NCI-H1436 (cell line): Measurements from ENCODE around the gene AK5.
"Not testable (repeated sequence)": the region's sequence is repeated elsewhere in the genome, so short reads cannot be mapped to it uniquely, and the experiment has no call there.

Experiments used
- DNase-seq: peaks from one replicate; lab custom pipeline; 2025; lab: John Stamatoyannopoulos, UW

The AK5 gene

DNA sequence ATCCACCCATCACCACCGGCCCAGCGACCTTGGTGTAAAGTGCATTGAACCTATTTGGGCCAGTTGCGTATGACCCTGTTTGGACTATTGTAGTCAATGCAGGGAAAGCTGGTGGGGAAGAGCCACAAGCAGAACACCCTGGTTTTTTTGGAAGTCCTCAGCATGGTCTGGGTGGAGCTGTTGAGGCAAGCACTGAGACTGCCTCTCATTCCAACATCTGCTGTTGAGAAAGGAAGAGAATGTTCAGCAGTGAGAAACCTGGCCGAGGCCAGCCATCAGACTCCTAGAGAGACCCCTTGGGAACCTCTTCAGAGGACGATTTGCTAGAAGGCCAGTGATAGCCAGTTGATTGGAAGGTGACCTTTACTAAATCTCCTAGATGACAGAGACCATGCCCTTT is 217.6 kb downstream of the AK5 start:
- no peak for DNase-seq

DNA sequence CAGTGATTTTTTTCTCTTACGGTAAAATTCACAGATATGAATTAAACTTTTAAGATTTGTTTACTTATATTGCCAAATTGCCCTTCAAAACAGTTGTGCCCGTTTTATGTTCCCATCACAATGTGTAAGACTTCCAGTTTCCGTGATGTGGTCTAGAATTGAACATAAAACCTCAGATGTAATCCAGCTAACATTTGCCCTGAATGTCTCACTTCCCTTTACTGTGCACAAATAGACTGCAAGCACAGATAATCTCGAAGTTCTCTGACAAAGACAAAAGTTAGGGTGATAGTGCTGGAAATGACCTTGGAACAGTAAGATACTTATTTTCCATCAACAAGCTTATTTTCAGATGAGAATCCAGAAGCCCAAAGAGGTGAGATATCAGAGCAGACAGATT is 223.2 kb downstream of the AK5 start:
- no peak for DNase-seq

DNA sequence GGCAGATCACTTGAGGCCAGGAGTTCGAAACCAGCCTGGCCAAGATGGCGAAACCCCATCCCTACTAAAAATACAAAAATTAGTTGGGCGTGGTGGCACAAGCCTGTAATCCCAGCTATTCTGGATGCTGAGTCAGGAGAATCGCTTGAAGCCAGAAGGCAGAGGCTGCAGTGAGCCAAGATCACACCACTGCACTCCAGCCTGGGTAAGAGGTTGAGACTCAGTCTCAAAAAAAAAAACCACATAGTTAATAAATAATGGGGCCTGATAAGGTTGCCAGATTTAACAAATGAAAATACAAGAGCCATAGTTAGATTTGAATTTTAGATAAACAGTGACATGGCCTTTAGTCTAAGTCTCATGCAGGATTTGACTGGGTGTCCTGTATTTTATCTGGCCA is 225.0 kb downstream of the AK5 start:
- no peak for DNase-seq

DNA sequence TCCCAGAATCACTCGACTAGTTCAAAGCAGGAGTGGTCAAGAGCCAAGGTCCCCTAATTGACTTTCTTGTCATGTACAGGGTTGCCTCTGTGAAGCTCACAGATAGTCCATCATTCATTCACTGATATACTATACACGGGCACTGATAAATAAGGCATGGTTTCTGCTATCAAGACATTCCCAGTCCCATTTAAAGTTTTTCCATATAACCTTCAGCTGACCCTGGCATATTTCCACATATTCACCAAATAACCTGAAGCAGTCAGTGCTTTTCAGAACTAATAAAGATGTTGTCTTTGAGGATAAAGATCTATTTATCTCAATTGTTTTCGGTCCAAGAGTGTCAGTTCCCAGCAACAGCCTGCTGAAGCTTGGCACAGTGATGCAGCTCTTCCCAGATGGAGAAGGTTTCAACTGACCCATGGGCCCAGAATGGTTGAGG is 227.3 kb downstream of the AK5 start:
- no peak for DNase-seq

DNA sequence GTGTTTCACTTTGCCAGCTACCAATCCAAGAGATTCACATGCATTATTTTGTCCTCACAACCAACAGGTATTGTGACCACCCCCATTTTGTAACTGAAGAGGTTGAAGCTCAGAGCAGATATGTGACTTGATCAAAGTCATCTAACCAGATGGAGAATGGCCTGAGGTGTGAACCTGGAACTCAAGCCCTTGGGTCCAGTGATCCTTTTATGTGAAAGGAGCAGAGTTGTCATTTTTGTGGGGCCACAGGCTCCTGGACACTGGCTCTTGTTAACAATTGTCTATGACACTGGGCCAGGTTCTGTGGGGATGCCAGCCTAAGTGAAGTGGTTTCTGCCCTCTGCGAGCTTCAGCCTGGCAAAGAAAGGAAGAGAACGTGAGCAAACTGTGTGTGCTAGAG is 228.1 kb downstream of the AK5 start:
- DNase-seq = no peak

DNA sequence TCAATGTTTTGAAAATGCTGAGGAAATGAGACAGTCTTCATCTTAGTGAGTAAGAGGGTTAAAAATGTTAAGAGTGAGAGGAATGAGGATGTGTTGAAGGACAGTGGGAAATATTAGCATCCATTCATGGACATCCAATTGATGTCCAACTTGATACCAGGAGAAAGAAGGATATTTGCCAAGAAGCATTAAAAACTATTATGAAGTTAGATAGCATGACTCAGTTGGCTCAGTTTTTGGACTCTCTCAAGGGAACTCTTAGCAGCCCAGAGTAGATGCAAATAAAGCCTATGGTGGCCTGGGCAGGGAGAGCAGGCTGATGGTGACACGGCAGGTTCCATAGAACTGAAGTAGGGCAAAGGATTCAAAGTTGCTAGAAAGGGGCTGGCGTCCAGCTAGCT is 229.6 kb downstream of the AK5 start:
- no peak for DNase-seq

DNA sequence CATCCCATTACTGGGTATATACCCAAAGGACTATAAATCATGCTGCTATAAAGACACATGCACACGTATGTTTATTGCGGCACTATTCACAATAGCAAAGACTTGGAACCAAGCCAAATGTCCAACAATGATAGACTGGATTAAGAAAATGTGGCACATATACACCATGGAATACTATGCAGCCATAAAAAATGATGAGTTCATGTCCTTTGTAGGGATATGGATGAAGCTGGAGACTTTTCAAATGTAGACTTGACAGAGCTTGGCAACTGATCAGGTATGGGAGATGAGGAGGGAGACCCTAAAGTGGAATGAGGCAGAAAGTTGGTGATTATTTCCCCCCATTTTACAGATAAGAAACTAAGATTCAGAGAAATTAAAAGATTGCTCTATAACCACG is 230.8 kb downstream of the AK5 start:
- DNase-seq = not testable (repeated sequence)

DNA sequence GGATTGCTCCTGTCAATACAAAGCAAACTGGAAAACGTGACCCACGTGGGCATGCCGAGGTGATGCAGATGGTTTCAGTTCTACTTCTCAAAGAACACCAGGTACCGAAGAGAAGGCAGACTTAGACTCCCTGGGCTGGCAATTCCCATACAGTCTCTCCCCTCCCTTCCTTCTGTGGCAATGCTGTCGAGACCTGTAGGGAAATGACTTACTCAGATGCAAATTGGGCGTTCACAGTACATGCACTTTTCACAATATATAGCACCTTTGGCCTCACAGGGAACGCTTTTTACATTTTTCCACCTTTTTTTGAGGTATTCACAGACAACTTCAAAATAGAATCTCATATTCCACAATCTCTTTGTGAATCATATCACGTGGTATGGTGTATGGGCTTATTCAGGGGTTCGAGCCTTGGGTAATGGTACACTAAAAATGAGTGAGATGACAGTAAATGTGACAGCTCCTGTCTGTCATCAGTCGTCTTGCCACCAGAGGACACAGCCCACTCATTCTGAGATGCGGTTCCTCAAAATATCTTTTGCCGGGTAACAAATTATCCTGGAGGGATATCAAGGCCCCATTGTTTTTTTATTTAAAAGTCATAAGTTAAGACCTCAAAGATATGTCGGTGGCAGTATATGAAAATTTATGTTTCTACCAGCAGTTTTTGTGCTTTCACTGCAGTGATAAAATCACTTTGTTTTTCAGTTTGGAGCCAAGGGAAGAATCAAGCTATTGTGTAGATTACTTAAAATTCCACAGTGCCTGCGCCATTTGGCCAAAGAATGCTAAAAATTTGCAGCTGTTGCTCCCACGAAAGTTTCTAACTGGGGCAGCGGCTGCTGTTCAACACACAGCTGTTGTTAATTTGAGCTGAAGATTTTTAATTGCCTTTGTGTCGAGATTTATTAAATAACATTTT is 232.3 kb downstream of the AK5 start:
- no peak for DNase-seq

DNA sequence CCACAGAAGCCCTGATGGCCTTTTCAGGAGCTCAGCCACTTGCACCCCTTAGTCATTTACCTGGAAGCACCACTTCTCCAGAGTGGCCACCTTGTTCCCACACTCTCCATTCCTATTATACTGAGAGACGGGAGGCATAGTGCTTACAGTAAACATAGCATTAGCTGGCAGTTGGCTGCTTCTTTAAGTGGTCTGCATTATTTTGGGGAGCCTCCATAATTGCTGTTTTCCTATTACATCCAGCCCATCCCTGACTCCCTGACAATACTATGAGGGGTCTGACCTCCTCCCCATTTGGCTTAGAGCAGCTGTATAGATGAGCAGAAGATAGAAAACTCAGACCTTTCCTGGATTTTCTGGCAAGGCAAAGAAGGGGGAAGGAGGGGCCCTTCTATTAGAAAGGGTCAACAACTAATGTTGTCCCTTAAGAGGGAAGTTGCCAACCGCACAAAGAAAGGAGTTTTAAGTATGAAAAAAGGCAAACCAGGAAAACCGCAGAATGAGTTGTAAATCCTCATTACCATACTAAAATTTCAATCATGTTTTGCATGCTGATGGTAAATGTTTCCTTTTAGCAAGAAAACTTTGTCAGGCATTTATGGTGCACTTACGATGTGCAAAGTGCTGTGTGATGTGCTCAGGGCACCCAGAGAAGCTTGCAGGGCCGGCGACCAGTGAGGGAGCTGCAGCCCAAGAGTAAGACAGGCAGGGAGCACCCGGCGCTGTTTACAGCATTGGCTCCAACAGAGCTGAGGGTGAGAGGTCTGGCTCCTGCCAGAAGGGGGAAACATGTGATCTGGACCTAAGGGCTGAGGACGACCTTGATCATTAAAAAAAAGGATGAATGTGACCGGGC is 233.3 kb downstream of the AK5 start:
- no peak for DNase-seq

DNA sequence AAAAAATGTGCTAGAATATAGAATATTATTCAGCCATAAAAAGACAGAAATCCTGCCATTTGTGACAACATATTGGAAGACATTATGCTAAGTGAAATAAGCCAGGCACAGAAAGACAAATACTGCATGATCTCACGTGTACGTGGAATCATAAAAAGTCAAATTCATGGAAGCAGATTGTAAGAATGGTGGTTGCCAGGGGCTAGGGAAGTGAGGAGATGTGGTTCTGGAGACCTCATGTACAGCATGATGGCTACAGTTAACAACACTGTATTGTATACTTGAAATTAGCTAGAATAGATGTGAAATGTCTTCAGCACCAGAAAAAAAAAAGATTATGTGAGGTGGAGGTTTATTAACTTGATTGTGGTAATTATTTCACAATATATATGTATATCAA is 234.3 kb downstream of the AK5 start:
- DNase-seq = no peak

DNA sequence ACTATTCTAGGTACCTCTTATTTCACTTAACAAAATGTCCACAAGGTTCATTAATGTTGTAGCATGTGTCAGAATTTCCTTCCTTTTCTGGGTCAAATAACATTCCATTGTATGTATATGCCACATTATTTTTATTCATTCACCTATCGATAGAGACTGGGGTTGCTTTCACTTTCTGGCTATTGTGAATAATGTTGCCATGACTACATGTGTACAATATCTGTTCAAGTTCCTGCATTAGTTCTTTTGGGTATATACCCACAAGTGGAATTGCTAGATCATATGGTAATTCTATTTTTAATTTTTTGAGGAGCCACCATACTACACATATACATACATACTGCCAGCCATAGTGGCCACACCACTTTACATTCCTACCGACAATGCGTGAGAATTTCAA is 242.2 kb downstream of the AK5 start:
- DNase-seq = no peak

DNA sequence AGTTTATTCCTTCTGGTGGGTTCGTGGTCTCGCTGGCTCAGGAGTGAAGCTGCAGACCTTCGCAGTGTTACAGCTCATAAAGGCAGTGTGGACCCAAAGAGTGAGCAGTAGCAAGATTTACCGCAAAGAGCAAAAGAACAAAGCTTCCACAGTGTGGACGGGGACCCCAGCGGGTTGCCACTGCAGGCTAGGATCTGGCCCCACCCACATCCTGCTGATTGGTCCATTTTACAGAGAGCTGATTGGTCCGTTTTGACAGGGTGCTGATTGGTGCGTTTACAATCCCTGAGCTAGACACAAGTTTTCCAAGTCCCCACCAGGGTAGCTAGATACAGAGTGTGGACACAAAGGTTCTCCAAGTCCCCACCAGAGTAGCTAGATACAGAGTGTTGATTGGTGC is 249.3 kb downstream of the AK5 start:
- not testable (repeated sequence) for DNase-seq

DNA sequence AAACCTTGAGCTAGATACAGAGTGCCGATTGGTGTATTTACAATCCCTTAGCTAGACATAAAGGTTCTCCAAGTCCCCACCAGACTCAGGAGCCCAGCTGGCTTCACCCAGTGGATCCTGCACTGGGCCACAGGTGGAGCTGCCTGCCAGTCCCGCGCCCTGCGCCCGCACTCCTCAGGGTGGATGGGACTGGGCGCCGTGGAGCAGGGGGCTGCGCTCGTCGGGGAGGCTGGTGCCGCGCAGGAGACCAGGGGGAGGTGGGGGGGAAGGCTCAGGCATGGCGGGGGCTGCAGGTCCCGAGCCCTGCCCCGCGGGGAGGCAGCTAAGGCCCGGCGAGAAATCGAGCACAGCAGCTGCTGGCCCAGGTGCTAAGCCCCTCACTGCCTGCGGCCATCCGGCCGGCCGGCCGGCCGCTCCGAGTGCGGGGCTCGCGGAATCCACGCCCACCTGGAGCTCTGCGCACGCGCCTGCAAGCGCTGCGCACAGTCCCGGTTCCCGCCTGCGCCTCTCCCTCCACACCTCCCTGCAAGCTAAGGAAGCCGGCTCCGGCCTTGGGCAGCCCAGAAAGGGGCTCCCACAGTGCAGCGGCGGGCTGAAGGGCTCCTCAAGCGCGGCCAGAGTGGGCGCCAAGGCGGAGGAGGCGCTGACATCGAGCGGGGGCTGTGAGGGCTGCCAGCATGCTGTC is 249.9 kb downstream of the AK5 start:
- not testable (repeated sequence) for DNase-seq

DNA sequence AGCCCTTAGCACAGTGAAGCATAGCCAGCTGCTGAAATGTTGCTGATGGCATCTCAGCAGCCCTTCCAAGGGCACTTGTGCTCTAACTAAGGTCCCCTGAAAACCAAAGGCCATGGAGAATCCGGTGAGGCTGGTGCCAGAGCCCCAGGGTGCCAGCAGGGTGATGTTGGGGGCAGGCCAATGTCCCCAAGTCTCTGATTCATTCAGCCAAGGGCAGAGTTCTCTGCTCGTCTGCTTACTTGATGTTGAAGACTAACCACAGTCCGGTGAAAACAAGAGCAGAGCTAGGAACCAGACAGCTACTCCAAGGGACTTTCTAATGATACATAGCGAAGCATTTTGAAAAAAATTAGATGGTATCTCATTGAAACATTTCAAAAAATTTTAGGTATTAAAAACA is 250.8 kb downstream of the AK5 start:
- DNase-seq = no peak

DNA sequence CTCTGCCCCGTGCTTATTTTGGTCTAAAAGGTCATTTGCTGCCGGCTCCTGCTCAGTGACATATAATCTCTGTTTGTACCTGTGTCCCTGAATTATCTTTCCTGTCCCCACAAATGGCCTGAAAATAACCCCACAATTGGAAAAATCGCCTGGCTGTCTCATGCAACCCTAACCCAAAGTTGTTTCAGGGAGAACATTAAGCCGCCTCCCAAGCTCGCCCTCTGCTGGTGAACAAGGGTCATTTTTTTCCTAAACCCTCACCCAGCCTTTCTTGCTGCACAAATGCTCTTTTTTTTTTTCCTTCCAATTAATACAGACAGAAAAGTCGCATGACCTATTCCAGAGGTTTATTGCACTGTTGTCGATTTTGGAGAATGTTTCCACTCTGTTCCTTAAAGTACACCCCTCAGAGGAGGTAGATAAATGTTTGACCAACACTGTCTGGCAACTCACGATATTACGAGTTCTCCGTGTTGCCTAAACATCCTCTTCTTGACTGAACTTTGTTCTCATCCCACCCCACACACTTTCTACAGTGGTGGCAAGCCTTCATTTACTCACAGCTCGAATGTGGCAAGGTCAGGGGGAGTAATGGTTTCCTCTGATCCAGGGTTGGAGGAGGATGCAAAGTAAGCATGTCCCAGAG is 252.0 kb downstream of the AK5 start:
- peak; percentile 42 for DNase-seq

DNA sequence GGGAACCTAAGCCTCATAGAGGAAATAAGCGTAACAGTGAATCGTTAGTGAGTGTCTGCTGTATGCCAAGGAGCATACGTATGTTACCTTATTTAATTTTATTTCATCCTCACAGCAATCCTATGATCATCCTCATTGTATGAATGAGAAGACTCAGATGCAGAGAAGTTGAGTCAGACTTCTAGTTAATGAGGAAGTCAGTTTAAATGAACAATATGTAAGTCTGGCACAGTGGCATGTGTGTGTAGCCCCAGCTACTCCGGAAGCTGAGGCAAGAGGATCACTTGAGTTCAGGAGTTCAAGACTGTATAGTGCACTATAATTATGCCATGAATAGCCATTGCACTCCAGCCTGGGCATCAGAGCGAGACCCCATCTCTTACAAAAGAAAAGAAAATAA is 252.6 kb downstream of the AK5 start:
- DNase-seq = no peak

DNA sequence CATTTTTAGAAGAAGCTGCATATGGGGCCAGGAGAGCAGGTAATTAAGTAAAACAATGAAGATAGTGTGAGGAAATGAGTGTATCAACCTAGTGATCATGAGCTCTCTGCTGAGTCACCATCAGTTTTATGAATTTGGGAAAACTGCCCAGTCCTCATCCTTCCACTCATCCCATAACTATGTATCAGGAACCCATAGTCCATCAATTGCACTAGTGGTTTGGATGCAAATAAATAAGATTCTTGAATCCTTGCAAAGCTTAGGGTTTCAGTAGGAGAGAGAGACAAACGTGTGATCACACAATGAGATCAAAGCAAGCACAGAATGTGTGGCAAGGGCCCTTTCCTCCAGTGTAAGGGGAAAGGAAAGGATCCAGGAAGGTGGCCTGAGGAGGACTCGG is 255.0 kb downstream of the AK5 start:
- no peak for DNase-seq

DNA sequence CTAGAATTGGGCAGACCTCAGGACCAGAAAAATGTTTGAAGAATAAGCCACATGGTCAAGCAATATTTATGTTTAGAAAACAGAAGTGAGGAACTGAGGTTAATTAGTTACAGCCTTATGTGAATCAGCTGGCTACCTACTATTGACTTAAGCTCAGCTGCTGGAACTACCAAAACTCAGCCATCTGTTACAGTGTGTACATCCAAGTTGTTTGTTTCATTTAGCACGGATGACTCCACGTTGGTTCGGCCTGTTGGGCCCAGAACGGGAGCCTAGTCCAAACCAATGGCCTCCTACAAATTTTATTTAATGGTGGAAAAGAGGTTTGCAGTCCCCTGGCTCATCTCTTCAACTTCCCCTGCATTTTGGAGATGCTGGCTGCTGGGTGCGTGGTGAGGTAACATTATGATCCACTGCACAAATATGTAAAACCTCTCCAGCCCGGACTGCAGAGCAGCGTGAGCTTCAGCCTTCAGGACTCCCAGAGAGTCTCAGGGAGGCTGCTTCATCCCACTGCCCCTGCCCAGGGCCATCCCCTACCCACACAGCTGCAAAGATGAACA is 257.2 kb downstream of the AK5 start:
- DNase-seq = no peak

DNA sequence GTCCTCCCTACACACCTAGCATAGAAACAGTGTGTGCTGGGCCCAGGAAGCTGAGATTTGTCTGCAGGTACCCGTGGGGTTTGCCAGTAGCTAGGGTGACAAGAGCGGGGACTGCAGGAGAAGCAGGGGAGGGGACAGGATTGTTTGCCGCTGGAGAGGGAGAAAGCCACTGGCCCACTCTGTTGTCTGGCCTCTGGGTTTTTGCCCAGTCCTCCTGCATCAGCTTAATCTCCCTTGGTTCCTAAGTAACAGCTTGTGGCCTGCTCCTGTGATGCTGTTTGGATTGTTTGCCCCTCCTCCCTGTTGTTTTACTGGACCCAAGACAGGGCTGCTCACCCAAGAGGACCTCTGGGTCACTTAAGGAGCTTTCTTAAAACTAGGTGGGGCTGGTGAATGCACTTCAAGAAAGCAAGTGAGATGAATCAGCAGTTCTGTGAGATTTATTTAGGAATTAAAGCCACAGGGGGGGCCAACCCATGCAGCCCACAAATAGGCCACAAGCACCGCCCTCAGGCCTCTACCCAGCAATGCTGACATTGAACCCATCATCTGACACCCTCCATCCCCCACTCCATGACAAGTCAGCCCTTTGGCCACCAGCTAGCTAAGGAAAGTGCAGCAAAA is 257.8 kb downstream of the AK5 start:
- DNase-seq = no peak

DNA sequence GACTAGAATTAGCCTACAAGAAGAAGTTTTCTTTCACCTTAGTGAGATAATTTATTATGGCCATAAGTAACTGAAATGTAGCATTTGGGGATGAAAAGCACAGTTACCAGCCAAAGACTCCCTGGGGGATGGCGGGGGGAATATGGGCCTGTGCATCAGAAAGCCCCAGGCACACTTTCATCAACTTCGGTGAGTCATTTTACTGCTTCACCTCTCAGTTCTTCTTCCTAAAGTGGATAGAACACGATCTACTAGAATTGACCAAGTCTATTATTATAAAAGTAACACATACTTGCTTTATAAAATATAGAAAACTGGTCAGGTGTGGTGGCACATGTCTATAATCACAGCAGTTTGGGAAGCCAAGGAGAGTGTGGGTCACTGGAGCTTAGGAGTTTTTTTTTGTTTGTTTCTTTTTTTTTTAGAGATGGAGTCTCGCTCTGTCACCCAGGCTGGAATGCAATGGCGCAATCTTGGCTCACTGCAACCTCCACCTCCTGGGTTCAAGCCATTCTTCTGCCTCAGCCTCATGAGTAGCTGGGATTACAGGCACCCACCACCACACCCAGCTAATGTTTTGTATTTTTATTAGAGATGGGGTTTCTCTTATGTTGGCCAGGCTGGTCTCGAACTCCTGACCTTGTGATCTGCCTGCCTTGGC is 258.8 kb downstream of the AK5 start:
- DNase-seq = no peak

DNA sequence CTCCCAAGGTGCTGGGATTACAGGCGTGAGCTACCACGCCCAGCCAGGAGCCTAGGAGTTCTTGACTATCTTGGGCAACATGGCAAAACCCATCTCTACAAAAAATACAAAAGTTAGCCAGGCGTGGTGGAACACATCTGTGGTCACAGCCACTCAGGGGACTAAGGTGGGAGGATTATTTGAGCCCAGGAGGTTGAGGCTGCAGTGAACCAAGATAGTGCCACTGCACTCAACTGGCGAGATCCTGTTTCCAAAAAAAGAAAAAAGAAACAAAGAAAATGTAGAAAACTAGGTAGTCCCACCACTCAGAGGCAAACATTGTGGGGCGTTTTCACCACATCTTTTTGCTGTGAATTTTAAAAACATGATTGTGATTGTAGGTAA is 259.3 kb downstream of the AK5 start:
- no peak for DNase-seq
